HepG2 (cell line): ENCODE results near the gene ZNF74. TPM values are rescaled to one million over a fixed set of nuclear protein-coding genes. Genes with fewer than 3 reads are reported as not detected.

Experiments
- ATAC-seq: fragments of 200-7000 bp; cut with Tn5 transposase; 3 replicates; pipeline ENCODE4 v1.9.1; 2020; ENCODE audit warnings: mild to moderate bottlenecking, moderate library complexity
- BruUV-seq: library from RNA; stranded (reverse); fragments of 400-500 nt; replicated peaks from 2 replicates; lab custom pipeline; 2021; lab: Mats Ljungman, UMichigan
- CTCF ChIA-PET: fragments of 300-600 bp; formaldehyde crosslinking; extraction: SDS; loops from one replicate; lab custom pipeline; 2021; ENCODE audit warnings: low total read pairs, inconsistent platforms, low intra/inter-chr PET ratio; lab: Yijun Ruan, JAX
- POLR2A ChIA-PET: fragments of 350-600 bp; sonication (Branson Sonifier 250); formaldehyde crosslinking; loops from one replicate; lab custom pipeline; 2020; ENCODE audit warnings: antibody characterized with exemption, inconsistent platforms; lab: Yijun Ruan, JAX
- DNase-seq: peaks from one replicate; pipeline ENCODE4 v3.0.0-alpha.2; 2015; ENCODE audit warnings: low spot score
- FAIRE-seq: peaks from 3 replicates; lab custom pipeline; 2011; peaks lifted over from hg19 to GRCh38; lab: Jason Lieb, UNC
- H2AFZ ChIP-seq: one replicate; pipeline ENCODE4 v1.6.1; 2011; ENCODE audit warnings: low read length, inconsistent platforms
- H3K27ac ChIP-seq: fragments of 300-600 bp; 3 replicates; pipeline ENCODE4 v1.8.0; 2011; ENCODE audit warnings: mixed run types, mild to moderate bottlenecking, mixed read lengths, low read length, inconsistent platforms; ENCODE audit not compliant: insufficient read depth; ENCODE audit errors: extremely low read length
- H3K27me3 ChIP-seq, 2 experiments: fragments of 200-600 bp in 1 of 2; 2 replicates in 1 of 2; 3 replicates in 1 of 2; pipeline versions ENCODE4 v1.6.0 to v1.8.0; 2011; ENCODE audit warnings: low read length in 2 of 2, mild to moderate bottlenecking in 2 of 2, moderate library complexity in 2 of 2, inconsistent platforms in 1 of 2; ENCODE audit not compliant: insufficient read depth in 2 of 2, control insufficient read depth in 1 of 2
- H3K36me3 ChIP-seq, 2 experiments: fragments of 200-600 bp in 1 of 2; replicated peaks in 1 of 2; 2 replicates in 1 of 2; 3 replicates in 1 of 2; pipeline versions ENCODE4 v1.5.1 to v1.8.0; 2011; ENCODE audit warnings: low read length in 2 of 2, inconsistent platforms in 1 of 2; ENCODE audit not compliant: insufficient read depth in 2 of 2, control insufficient read depth in 1 of 2
- H3K4me1 ChIP-seq: 2 replicates; pipeline ENCODE4 v1.5.1; 2012; ENCODE audit warnings: low read length, inconsistent platforms; ENCODE audit not compliant: insufficient read depth
- H3K4me2 ChIP-seq: 2 replicates; pipeline ENCODE4 v1.6.0; 2011; ENCODE audit warnings: low read depth, low read length, inconsistent platforms
- H3K4me3 ChIP-seq, 3 experiments: fragments of 200-600 bp in 1 of 3; sonication (generic), shearing (Covaris generic) in 1 of 3; replicated peaks in 1 of 3; 2 replicates each; pipeline ENCODE4 v1.5.1; 2011 to 2016; ENCODE audit warnings: low read length in 3 of 3, inconsistent platforms in 2 of 3, low read depth in 2 of 3, mild to moderate bottlenecking in 2 of 3, control low read depth in 1 of 3, mixed read lengths in 1 of 3; ENCODE audit not compliant: insufficient read depth in 1 of 3
- H3K79me2 ChIP-seq: one replicate; pipeline ENCODE4 v1.6.1; 2011; ENCODE audit warnings: low read length, inconsistent platforms; ENCODE audit not compliant: insufficient read depth
- H3K9ac ChIP-seq: 2 replicates; pipeline ENCODE4 v1.6.0; 2011; ENCODE audit warnings: mild to moderate bottlenecking, low read depth, low read length, inconsistent platforms; ENCODE audit not compliant: insufficient read depth
- H3K9me3 ChIP-seq: 2 replicates; pipeline ENCODE4 v1.5.1; 2012; ENCODE audit warnings: mild to moderate bottlenecking, low read length
- H4K20me1 ChIP-seq: 2 replicates; pipeline ENCODE4 v1.6.0; 2011; ENCODE audit warnings: inconsistent platforms, mild to moderate bottlenecking, low read length, moderate library complexity; ENCODE audit not compliant: insufficient read depth
- ARID2 ChIP-seq: sonication (generic); formaldehyde crosslinking; IDR thresholded peaks from 2 replicates; pipeline ENCODE4 v1.8.1; 2022; ENCODE audit warnings: mild to moderate bottlenecking, missing genetic modification reagents, borderline replicate concordance
- KAT8 ChIP-seq: IDR thresholded peaks from 2 replicates; pipeline ENCODE4 v1.6.1; 2016; ENCODE audit warnings: missing genetic modification reagents, missing compliant biosample characterization
- MTA3 ChIP-seq: sonication (generic); formaldehyde crosslinking; IDR thresholded peaks from 2 replicates; pipeline ENCODE4 v1.4.0; 2020; ENCODE audit warnings: missing genetic modification reagents
- NBN ChIP-seq: fragments of 450-650 bp; conservative IDR thresholded peaks from 2 replicates; pipeline ENCODE4 v1.6.1; 2017
- PRMT3 ChIP-seq: sonication (generic); formaldehyde crosslinking; IDR thresholded peaks from 2 replicates; pipeline ENCODE4 v1.8.1; 2022; ENCODE audit warnings: low read depth, mild to moderate bottlenecking, moderate library complexity, missing genetic modification reagents, borderline replicate concordance
- RARG ChIP-seq: sonication (generic); formaldehyde crosslinking; IDR thresholded peaks from 2 replicates; pipeline ENCODE4 v1.4.0; 2020; ENCODE audit warnings: low read depth, mild to moderate bottlenecking, missing genetic modification reagents
- TERF1 ChIP-seq: sonication (generic); formaldehyde crosslinking; IDR thresholded peaks from 2 replicates; pipeline ENCODE4 v1.8.0; 2022; ENCODE audit warnings: mild to moderate bottlenecking, missing genetic modification reagents, moderate library complexity
- ZBTB1 ChIP-seq: sonication (generic); formaldehyde crosslinking; IDR thresholded peaks from 2 replicates; pipeline ENCODE4 v1.4.0; 2020; ENCODE audit warnings: missing genetic modification reagents, borderline replicate concordance
- ZNF232 ChIP-seq: sonication (generic); formaldehyde crosslinking; IDR thresholded peaks from 2 replicates; pipeline ENCODE4 v1.4.0; 2020; ENCODE audit warnings: missing genetic modification reagents, borderline replicate concordance
- ZNF263 ChIP-seq: sonication (generic); formaldehyde crosslinking; IDR thresholded peaks from 2 replicates; pipeline ENCODE4 v1.4.0; 2020; ENCODE audit warnings: missing genetic modification reagents
- ZNF382 ChIP-seq: sonication (generic); formaldehyde crosslinking; IDR thresholded peaks from 2 replicates; pipeline ENCODE4 v1.5.0; 2020; ENCODE audit warnings: missing genetic modification reagents, mild to moderate bottlenecking, borderline replicate concordance
- ZNF513 ChIP-seq: sonication (generic); formaldehyde crosslinking; conservative IDR thresholded peaks from 2 replicates; pipeline ENCODE4 v1.5.0; 2020; ENCODE audit warnings: missing genetic modification reagents
- ZNF710 ChIP-seq: sonication (generic); formaldehyde crosslinking; IDR thresholded peaks from 2 replicates; pipeline ENCODE4 v1.5.0; 2020; ENCODE audit warnings: mild to moderate bottlenecking, missing genetic modification reagents, borderline replicate concordance
- ZNF720 ChIP-seq: sonication (generic); formaldehyde crosslinking; IDR thresholded peaks from 2 replicates; pipeline ENCODE4 v1.4.0; 2020; ENCODE audit warnings: missing genetic modification reagents
- WGBS: methylation state at CpG from one replicate; pipeline ENCODE4 v1.1.6; 2017; ENCODE audit warnings: low lambda C conversion rate; 5-methylcytosine and 5-hydroxymethylcytosine counted together
- in situ Hi-C: cut with HindIII; loops from 2 replicates; pipeline ENCODE4 v1.10.0; 2017; ENCODE audit warnings: low pct_unique_long_range_greater_than_20kb; ENCODE audit not compliant: extremely low pct_ligation_motif_present
- intact Hi-C: fragments of 100-400 bp; cut with micrococcal nuclease; formaldehyde crosslinking; loops from one replicate; pipeline ENCODE4 v1.10.0; 2022; ENCODE audit not compliant: unreplicated experiment
- polyA plus RNA-seq, 8 experiments: library from polyadenylated mRNA; depleted of rRNA in 3 of 8; stranded (reverse) in 7 of 8; unstranded in 1 of 8; fragments of >200 nt; fragmentation: Illumina TruSeq in 4 of 8; extraction: Trizol in 4 of 8; gene quantifications; 2 replicates each; pipeline versions ENCODE4 v1.2.1 to v1.2.3, GENCODE V29; 2011 to 2016; ENCODE audit warnings: low read depth in 4 of 8, missing spikeins in 1 of 8, mixed read lengths in 1 of 8; ENCODE audit not compliant: insufficient read depth in 1 of 8
- total RNA-seq, 5 experiments: library from RNA; depleted of rRNA; stranded (reverse); fragments of >200 nt; fragmentation: Illumina TruSeq; extraction: Trizol; gene quantifications; 2 replicates each; pipeline ENCODE4 v1.2.3, GENCODE V29; 2016; ENCODE audit warnings: low read depth in 1 of 5
- TF ChIP-seq, protein P1 (sequence below): sonication (generic); formaldehyde crosslinking; IDR thresholded peaks from 2 replicates; pipeline ENCODE4 v1.4.0; 2020; ENCODE audit warnings: mild to moderate bottlenecking, missing genetic modification reagents
- TF ChIP-seq, protein P2 (sequence below): sonication (generic); formaldehyde crosslinking; IDR thresholded peaks from 2 replicates; pipeline ENCODE4 v1.8.1; 2023; ENCODE audit warnings: mild to moderate bottlenecking, inconsistent platforms, moderate library complexity, missing genetic modification reagents, borderline replicate concordance
- TF ChIP-seq, protein P3 (sequence below): IDR thresholded peaks from 2 replicates; pipeline ENCODE4 v1.6.1; 2016; ENCODE audit warnings: missing compliant biosample characterization, missing genetic modification reagents, borderline replicate concordance

The ZNF74 gene
- total and polyA plus RNA-seq, 2 of the 13 experiments (the other 11 are each of a cell fraction or from before 2014, with no cell fraction given) = 6.3 to 9.1 TPM

- no peaks in the 10 kb centered on the region for H3K9me3 ChIP-seq
- CTCF ChIA-PET = no interaction called here
- in situ Hi-C loops = no loop called here
These were observed 40.4 kb downstream of the ZNF74 start for GRCh38 chr22:20434264-20434751.

More at GRCh38 chr22:20434264-20434751, 40.4 kb downstream of the ZNF74 start:
- H3K4me3 ChIP-seq = no peak overlapping the region
- TF ChIP-seq TERF1 (CRISPR knock-in tag) = no peak
- TF ChIP-seq, protein P1, sequence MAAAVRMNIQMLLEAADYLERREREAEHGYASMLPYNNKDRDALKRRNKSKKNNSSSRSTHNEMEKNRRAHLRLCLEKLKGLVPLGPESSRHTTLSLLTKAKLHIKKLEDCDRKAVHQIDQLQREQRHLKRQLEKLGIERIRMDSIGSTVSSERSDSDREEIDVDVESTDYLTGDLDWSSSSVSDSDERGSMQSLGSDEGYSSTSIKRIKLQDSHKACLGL = no peak
- TF ChIP-seq MTA3 (CRISPR knock-in tag) = no peak
- TF ChIP-seq, protein P2, sequence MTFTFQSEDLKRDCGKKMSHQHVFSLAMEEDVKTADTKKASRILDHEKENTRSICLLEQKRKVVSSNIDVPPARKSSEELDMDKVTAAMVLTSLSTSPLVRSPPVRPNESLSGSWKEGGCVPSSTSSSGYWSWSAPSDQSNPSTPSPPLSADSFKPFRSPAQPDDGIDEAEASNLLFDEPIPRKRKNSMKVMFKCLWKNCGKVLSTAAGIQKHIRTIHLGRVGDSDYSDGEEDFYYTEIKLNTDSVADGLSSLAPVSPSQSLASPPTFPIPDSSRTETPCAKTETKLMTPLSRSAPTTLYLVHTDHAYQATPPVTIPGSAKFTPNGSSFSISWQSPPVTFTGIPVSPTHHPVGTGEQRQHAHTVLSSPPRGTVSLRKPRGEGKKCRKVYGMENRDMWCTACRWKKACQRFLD (CRISPR knock-in tag) = no peak
- no peak for TF ChIP-seq ZNF382 (CRISPR knock-in tag)
- TF ChIP-seq ZNF232 (CRISPR knock-in tag) = no peak
- no peak for TF ChIP-seq PRMT3 (CRISPR knock-in tag)
- TF ChIP-seq, protein P3, sequence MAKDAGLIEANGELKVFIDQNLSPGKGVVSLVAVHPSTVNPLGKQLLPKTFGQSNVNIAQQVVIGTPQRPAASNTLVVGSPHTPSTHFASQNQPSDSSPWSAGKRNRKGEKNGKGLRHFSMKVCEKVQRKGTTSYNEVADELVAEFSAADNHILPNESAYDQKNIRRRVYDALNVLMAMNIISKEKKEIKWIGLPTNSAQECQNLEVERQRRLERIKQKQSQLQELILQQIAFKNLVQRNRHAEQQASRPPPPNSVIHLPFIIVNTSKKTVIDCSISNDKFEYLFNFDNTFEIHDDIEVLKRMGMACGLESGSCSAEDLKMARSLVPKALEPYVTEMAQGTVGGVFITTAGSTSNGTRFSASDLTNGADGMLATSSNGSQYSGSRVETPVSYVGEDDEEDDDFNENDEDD (CRISPR knock-in tag) = no peak
- TF ChIP-seq ZBTB1 (CRISPR knock-in tag) = no peak
- no peak for TF ChIP-seq RARG (CRISPR knock-in tag)
- TF ChIP-seq NBN = no peak
- no peak for TF ChIP-seq ZNF720 (CRISPR knock-in tag)
- TF ChIP-seq ZNF513 (CRISPR knock-in tag) = no peak
- no peak for TF ChIP-seq ZNF263 (CRISPR knock-in tag)
- TF ChIP-seq KAT8 (CRISPR knock-in tag) = no peak
- TF ChIP-seq ARID2 (CRISPR knock-in tag) = no peak
- TF ChIP-seq ZNF710 (CRISPR knock-in tag) = no peak
- peaks cover 15% of the 10 kb centered on the region for H4K20me1 ChIP-seq
- H3K9ac ChIP-seq = no peak overlapping the region
- intact Hi-C loops = no loop called here
- no peak overlapping the region for H2AFZ ChIP-seq
- WGBS = 99% methylated on average over 11 of the region's 12 CpGs
- FAIRE-seq = no peak
- peaks cover 43% of the 10 kb centered on the region for H3K4me1 ChIP-seq
- peaks cover 20% of the 10 kb centered on the region for H3K79me2 ChIP-seq
- POLR2A ChIA-PET = interaction anchor here (1.9 kb wide), 1 partner anchor 16 kb away, joined by 4 read pairs; no protein-coding TSS in a partner anchor
- ATAC-seq = no peak
- no peak overlapping the region for H3K27ac ChIP-seq
- H3K4me2 ChIP-seq = no peak overlapping the region
- H3K36me3 ChIP-seq = peaks cover 5 to 8% of the 10 kb centered on the region in 2 experiments; a peak in 3 of 5 replicates
- no TSS peak for BruUV-seq
- DNase-seq = no peak
- no peaks in the 10 kb centered on the region for H3K27me3 ChIP-seq
